ENCODE measurements around the gene COL9A2. TPM values are rescaled to one million over a fixed set of nuclear protein-coding genes. Genes with fewer than 3 reads are reported as not detected.

COL9A2 gene
- total RNA-seq, 2 experiments from 2014 or later = 2.4 to 3.0 TPM

DNA sequence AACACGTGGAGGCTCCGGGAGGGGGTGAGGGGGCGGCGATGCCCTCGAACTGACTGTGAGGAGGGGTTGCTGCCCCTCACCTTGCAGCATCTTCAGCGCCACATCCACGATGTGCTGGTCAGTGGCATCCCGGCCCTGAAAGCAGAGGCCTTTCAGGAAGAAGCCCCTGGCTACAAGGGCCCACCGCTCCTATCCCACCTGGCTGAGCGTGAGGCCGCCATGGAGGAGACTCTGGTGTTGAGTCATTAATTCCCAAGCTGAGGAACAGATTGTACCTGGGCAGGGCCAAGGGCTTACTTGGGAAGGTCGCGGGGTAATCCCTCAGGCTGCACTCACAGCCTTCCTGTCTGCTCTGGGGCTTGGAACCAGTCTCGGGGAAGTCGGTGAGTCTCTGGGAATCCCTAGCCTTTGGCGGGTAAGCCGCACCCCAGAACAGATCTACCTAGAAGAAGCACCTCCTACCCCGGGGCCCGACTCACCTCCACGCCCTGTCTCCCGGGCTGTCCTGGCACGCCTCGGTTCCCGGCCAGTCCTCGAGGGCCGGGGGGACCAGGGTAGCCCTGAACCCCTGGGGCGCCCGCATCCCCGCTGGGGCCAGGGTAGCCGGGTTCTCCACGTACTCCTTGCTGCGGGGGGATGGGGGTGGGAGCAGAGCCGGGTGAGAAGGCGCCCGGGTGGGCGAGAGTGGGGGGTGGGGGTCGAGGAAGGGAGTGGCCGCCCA is 13.9 kb downstream of the COL9A2 start:
- Histone ChIP-seq H3K9me3 (ENCODE audit: control insufficient read depth in 1 of 2, insufficient read depth in 1 of 2, low read length in 2 of 2) (no peaks in the 10 kb centered on the region), H3K4me1 (ENCODE audit: insufficient read depth, low read length) (no peaks in the 10 kb centered on the region), H3K27me3 (ENCODE audit: control insufficient read depth in 1 of 2, insufficient read depth in 2 of 2, low read length in 2 of 2) (no peaks in the 10 kb centered on the region), H3K4me3 (ENCODE audit: low read length) (no peak overlapping the region), H3K36me3 (ENCODE audit: insufficient read depth, low read length) (no peaks in the 10 kb centered on the region), H3K27ac (ENCODE audit: low read depth in 1 of 2, low read length in 2 of 2) (no peak overlapping the region)
- Mint-ChIP-seq H3K27ac (no peak overlapping the region), H3K36me3 (ENCODE audit: low read depth) (no peaks in the 10 kb centered on the region), H3K4me3 (no peak overlapping the region), H3K4me1 (ENCODE audit: low read depth) (no peaks in the 10 kb centered on the region), H3K27me3 (no peaks in the 10 kb centered on the region), H3K9me3 (no peaks in the 10 kb centered on the region)
- intact Hi-C loops (cut with DNase I, micrococcal nuclease) = no loop called here
- DNase-seq = no peak
- ChIA-PET POLR2A (no interaction called here), CTCF (no interaction called here)
- no peak for ATAC-seq (ENCODE audit: poor library complexity)
- TF ChIP-seq, protein P1, sequence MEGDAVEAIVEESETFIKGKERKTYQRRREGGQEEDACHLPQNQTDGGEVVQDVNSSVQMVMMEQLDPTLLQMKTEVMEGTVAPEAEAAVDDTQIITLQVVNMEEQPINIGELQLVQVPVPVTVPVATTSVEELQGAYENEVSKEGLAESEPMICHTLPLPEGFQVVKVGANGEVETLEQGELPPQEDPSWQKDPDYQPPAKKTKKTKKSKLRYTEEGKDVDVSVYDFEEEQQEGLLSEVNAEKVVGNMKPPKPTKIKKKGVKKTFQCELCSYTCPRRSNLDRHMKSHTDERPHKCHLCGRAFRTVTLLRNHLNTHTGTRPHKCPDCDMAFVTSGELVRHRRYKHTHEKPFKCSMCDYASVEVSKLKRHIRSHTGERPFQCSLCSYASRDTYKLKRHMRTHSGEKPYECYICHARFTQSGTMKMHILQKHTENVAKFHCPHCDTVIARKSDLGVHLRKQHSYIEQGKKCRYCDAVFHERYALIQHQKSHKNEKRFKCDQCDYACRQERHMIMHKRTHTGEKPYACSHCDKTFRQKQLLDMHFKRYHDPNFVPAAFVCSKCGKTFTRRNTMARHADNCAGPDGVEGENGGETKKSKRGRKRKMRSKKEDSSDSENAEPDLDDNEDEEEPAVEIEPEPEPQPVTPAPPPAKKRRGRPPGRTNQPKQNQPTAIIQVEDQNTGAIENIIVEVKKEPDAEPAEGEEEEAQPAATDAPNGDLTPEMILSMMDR (IDR thresholded peaks at IDR 0.05) = no peak

DNA sequence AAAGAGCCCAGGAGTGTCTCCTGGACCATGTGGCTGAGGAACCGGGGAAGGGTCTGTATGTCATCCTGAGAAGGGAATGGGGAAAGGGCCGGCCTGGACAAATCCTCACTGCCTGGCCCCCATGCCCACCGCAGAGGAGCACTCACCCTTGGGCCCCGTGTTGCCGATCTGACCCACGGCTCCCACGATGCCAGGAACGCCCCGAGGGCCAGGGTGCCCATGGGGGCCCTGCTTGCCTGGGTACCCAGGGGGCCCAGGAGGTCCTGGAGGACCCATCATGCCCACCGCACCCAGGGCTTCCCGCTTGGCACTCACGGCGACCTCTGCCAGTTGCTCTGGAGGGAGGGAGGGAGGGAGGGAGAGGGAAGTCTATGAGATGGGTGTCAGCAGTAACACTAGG is 14.6 kb downstream of the COL9A2 start:
- CTCF ChIA-PET = no interaction called here
- TF ChIP-seq, protein P1 (IDR thresholded peaks at IDR 0.05) = no peak
- Histone ChIP-seq H3K36me3 (ENCODE audit: insufficient read depth, low read length) (no peaks in the 10 kb centered on the region), H3K27ac (ENCODE audit: low read depth in 1 of 2, low read length in 2 of 2) (no peak overlapping the region), H3K9me3 (ENCODE audit: control insufficient read depth in 1 of 2, insufficient read depth in 1 of 2, low read length in 2 of 2) (no peaks in the 10 kb centered on the region), H3K4me1 (ENCODE audit: insufficient read depth, low read length) (no peaks in the 10 kb centered on the region), H3K27me3 (ENCODE audit: control insufficient read depth in 1 of 2, insufficient read depth in 2 of 2, low read length in 2 of 2) (no peaks in the 10 kb centered on the region), H3K4me3 (ENCODE audit: low read length) (no peak overlapping the region)
- intact Hi-C loops (cut with DNase I, micrococcal nuclease) = no loop called here
- ATAC-seq (ENCODE audit: poor library complexity) (no peak), DNase-seq (no peak)
- Mint-ChIP-seq H3K4me1 (ENCODE audit: low read depth) (no peaks in the 10 kb centered on the region), H3K36me3 (ENCODE audit: low read depth) (no peaks in the 10 kb centered on the region), H3K27me3 (no peaks in the 10 kb centered on the region), H3K4me3 (no peak overlapping the region), H3K9me3 (no peaks in the 10 kb centered on the region), H3K27ac (no peak overlapping the region)
- POLR2A ChIA-PET = no interaction called here

GRCh38 chr1:40301541-40302299 is 15.4 kb downstream of the COL9A2 start:
- ATAC-seq (ENCODE audit: poor library complexity) (no peak), DNase-seq (no peak)
- H3K9me3 ChIP-seq (ENCODE audit: control insufficient read depth in 1 of 2, insufficient read depth in 1 of 2, low read length in 2 of 2) = no peaks in the 10 kb centered on the region
- Mint-ChIP-seq H3K4me3 (no peak overlapping the region), H3K36me3 (ENCODE audit: low read depth) (no peaks in the 10 kb centered on the region), H3K27me3 (no peaks in the 10 kb centered on the region), H3K27ac (no peak overlapping the region), H3K4me1 (ENCODE audit: low read depth) (no peaks in the 10 kb centered on the region), H3K9me3 (no peaks in the 10 kb centered on the region)
- TF ChIP-seq, protein P1 (IDR thresholded peaks at IDR 0.05) = no peak
- intact Hi-C loops (cut with DNase I, micrococcal nuclease) = no loop called here
- H3K27me3 ChIP-seq (ENCODE audit: control insufficient read depth in 1 of 2, insufficient read depth in 2 of 2, low read length in 2 of 2) = no peaks in the 10 kb centered on the region
- no peak overlapping the region for H3K27ac ChIP-seq (ENCODE audit: low read depth in 1 of 2, low read length in 2 of 2)
- POLR2A ChIA-PET = no interaction called here
- no peak overlapping the region for H3K4me3 ChIP-seq (ENCODE audit: low read length)
- no peaks in the 10 kb centered on the region for H3K4me1 ChIP-seq (ENCODE audit: insufficient read depth, low read length)
- CTCF ChIA-PET = no interaction called here
- H3K36me3 ChIP-seq (ENCODE audit: insufficient read depth, low read length) = no peaks in the 10 kb centered on the region

All from CD4-positive, alpha-beta T cell (primary cell).